DND-41 (cell line): ENCODE results near the gene ABCC4.

ENCODE experiments used
- ATAC-seq: fragments of 200-7000 bp; cut with Tn5 transposase; 3 replicates; pipeline ENCODE4 v1.9.1; 2021; ENCODE audit warnings: low read depth; ENCODE audit not compliant: insufficient read depth
- DNase-seq: peaks from one replicate; pipeline ENCODE4 v3.0.0-alpha.2; 2020
- H2AFZ ChIP-seq: 2 replicates; pipeline ENCODE4 v1.6.0; 2012; ENCODE audit warnings: low read depth, low read length
- H3K27ac ChIP-seq: 2 replicates; pipeline ENCODE4 v1.5.1; 2012; ENCODE audit warnings: low read length, inconsistent platforms
- H3K27me3 ChIP-seq: fragments of 200-600 bp; sonication (generic); 2 replicates; pipeline ENCODE4 v1.6.0; 2012; ENCODE audit warnings: low read length, mild to moderate bottlenecking, inconsistent platforms; ENCODE audit not compliant: insufficient read depth, poor library complexity
- H3K36me3 ChIP-seq: 2 replicates; pipeline ENCODE4 v1.5.1; 2012; ENCODE audit warnings: low read length, inconsistent platforms; ENCODE audit not compliant: insufficient read depth
- H3K4me1 ChIP-seq: 2 replicates; pipeline ENCODE4 v1.5.1; 2012; ENCODE audit warnings: mild to moderate bottlenecking, low read length; ENCODE audit not compliant: insufficient read depth
- H3K4me2 ChIP-seq: 2 replicates; pipeline ENCODE4 v1.6.0; 2012; ENCODE audit warnings: mild to moderate bottlenecking, moderate library complexity, low read length, inconsistent platforms; ENCODE audit not compliant: insufficient read depth
- H3K4me3 ChIP-seq, 2 experiments: fragments of 200-600 bp in 1 of 2; shearing (Covaris generic) in 1 of 2; 2 replicates each; pipeline ENCODE4 v1.5.1; 2012 to 2016; ENCODE audit warnings: inconsistent platforms in 2 of 2, low read length in 2 of 2, mild to moderate bottlenecking in 2 of 2, low read depth in 1 of 2, moderate library complexity in 1 of 2
- H3K79me2 ChIP-seq: 2 replicates; pipeline ENCODE4 v1.6.0; 2012; ENCODE audit warnings: low read length, inconsistent platforms; ENCODE audit not compliant: insufficient read depth
- H3K9ac ChIP-seq: 2 replicates; pipeline ENCODE4 v1.6.0; 2012; ENCODE audit warnings: low read depth, mild to moderate bottlenecking, inconsistent platforms, low read length, moderate library complexity
- H3K9me3 ChIP-seq: 2 replicates; pipeline ENCODE4 v1.5.1; 2012; ENCODE audit warnings: low read length, moderate library complexity, mild to moderate bottlenecking, inconsistent platforms; ENCODE audit not compliant: insufficient read depth, severe bottlenecking
- H4K20me1 ChIP-seq: 2 replicates; pipeline ENCODE4 v1.6.0; 2012; ENCODE audit warnings: low read length; ENCODE audit not compliant: insufficient read depth
- EZH2 ChIP-seq: IDR thresholded peaks from 3 replicates; pipeline ENCODE4 v1.6.1; 2012; ENCODE audit warnings: borderline replicate concordance, low read depth, mild to moderate bottlenecking, moderate library complexity, low read length, inconsistent platforms; ENCODE audit not compliant: severe bottlenecking
- TF ChIP-seq, protein P1 (sequence below): IDR thresholded peaks from 2 replicates; pipeline ENCODE4 v1.5.1; 2012; ENCODE audit warnings: borderline replicate concordance, low read length, moderate library complexity, mild to moderate bottlenecking; ENCODE audit not compliant: poor library complexity, severe bottlenecking; ENCODE audit errors: extremely low read depth

Gene ABCC4

DNA sequence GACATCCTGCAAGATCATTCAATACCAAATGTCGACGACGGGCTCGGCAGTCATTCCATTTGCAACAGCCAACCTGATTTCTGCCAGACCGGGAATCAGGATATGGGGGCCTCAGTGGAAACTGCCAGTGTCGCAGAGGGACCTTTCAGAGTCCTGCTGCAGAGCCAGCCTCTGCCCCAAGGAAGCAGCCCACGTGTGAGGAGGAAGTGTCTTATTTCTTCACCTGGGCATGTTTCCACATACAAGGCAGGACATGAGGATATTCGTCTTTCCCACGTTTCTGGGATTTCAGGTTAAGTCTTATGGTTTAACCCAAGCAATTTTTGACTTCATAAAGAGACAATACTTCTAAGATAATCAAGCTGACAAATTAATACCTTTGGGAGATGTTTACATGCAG lies 69.9 kb downstream of the ABCC4 start:
- H3K4me1 ChIP-seq, result no peaks in the 10 kb centered on the region

DNA sequence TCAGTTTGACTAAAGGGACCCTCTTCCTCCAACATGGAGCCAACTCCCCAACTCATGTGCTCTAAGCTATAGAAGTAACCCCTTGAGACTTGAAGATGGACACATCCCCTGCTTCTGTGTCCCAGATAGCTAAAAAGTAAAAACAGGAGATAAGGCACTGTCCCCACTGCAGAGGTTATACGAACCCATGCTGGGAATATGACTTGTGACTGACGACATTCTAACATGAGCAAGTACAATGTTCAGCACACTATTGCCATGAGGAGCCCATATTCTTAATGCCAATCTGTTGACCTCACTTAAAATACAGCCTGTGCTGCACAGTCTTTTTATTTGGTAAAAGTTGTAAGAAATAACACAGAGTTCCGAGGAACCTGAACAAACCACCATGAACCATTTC lies 71.4 kb downstream of the ABCC4 start:
- H3K4me1 ChIP-seq, result no peaks in the 10 kb centered on the region
- H3K27ac ChIP-seq, result no peak overlapping the region
- H3K36me3 ChIP-seq, result no peaks in the 10 kb centered on the region
- no peak overlapping the region for H3K4me3 ChIP-seq
- H3K9ac ChIP-seq, result no peak overlapping the region
- H2AFZ ChIP-seq, result no peak overlapping the region
- H4K20me1 ChIP-seq, result no peaks in the 10 kb centered on the region
- ATAC-seq, result no peak
- H3K79me2 ChIP-seq, result no peaks in the 10 kb centered on the region
- no peak for DNase-seq
- no peaks in the 10 kb centered on the region for H3K9me3 ChIP-seq
- no peak for TF ChIP-seq EZH2
- TF ChIP-seq, protein P1, sequence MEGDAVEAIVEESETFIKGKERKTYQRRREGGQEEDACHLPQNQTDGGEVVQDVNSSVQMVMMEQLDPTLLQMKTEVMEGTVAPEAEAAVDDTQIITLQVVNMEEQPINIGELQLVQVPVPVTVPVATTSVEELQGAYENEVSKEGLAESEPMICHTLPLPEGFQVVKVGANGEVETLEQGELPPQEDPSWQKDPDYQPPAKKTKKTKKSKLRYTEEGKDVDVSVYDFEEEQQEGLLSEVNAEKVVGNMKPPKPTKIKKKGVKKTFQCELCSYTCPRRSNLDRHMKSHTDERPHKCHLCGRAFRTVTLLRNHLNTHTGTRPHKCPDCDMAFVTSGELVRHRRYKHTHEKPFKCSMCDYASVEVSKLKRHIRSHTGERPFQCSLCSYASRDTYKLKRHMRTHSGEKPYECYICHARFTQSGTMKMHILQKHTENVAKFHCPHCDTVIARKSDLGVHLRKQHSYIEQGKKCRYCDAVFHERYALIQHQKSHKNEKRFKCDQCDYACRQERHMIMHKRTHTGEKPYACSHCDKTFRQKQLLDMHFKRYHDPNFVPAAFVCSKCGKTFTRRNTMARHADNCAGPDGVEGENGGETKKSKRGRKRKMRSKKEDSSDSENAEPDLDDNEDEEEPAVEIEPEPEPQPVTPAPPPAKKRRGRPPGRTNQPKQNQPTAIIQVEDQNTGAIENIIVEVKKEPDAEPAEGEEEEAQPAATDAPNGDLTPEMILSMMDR, result no peak
- H3K27me3 ChIP-seq, result no peaks in the 10 kb centered on the region
- no peak overlapping the region for H3K4me2 ChIP-seq

More for the DNA sequence above, 69.9 kb downstream of the ABCC4 start:
- H3K79me2 ChIP-seq, result no peaks in the 10 kb centered on the region
- TF ChIP-seq, protein P1, result no peak
- TF ChIP-seq EZH2, result no peak
- no peak overlapping the region for H3K9ac ChIP-seq
- no peaks in the 10 kb centered on the region for H3K27me3 ChIP-seq
- H3K27ac ChIP-seq, result no peak overlapping the region
- H3K36me3 ChIP-seq, result no peaks in the 10 kb centered on the region
- no peak overlapping the region for H3K4me2 ChIP-seq
- no peaks in the 10 kb centered on the region for H4K20me1 ChIP-seq
- H3K4me3 ChIP-seq, result no peak overlapping the region
- ATAC-seq, result no peak
- no peaks in the 10 kb centered on the region for H3K9me3 ChIP-seq
- DNase-seq, result no peak
- H2AFZ ChIP-seq, result no peak overlapping the region

DNA sequence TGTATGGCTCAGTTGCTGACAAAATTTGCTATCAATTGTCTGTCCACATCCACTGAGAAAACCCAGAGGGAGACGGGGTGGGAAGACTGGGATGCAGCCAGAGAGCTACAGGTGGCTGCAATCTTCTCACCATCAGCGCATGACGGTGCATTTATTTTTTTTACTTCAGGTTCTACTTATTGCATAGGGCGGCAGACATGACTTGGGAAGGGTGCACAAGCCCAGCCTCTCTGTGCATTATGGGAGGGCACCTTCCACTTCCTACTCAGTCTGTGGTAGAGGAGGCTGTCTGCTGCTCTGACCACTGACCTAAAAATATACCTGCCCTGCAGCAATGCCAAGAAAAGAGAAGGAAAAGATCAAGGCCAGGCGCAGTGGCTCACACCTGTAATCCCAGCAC lies 73.1 kb downstream of the ABCC4 start:
- TF ChIP-seq, protein P1, result no peak
- no peak overlapping the region for H3K4me3 ChIP-seq
- H4K20me1 ChIP-seq, result no peaks in the 10 kb centered on the region
- no peak overlapping the region for H3K27ac ChIP-seq
- H3K36me3 ChIP-seq, result no peaks in the 10 kb centered on the region
- H3K79me2 ChIP-seq, result no peaks in the 10 kb centered on the region
- H3K9ac ChIP-seq, result no peak overlapping the region
- no peaks in the 10 kb centered on the region for H3K4me1 ChIP-seq
- DNase-seq (no peak), ATAC-seq (no peak)
- no peak overlapping the region for H3K4me2 ChIP-seq
- H3K27me3 ChIP-seq, result no peaks in the 10 kb centered on the region
- H3K9me3 ChIP-seq, result no peaks in the 10 kb centered on the region
- H2AFZ ChIP-seq, result no peak overlapping the region
